Trophoblast cell (in vitro differentiated cells and primary cell): ENCODE data around the gene PCDHGB6. TPM values are rescaled to one million over a fixed set of nuclear protein-coding genes. Genes with fewer than 3 reads are reported as not detected.
"Not testable (repeated sequence)": the region's sequence is repeated elsewhere in the genome, so short reads cannot be mapped to it uniquely, and the experiment has no call there.

Experiments
- DNase-seq, 2 donors: peaks; one replicate each; pipeline ENCODE4 v3.0.0-alpha.2; 2016
- H2AFZ ChIP-seq: 2 replicates; pipeline ENCODE4 v1.6.1; 2013; ENCODE audit warnings: low read length, moderate library complexity, mild to moderate bottlenecking; ENCODE audit not compliant: insufficient read depth, poor library complexity
- H2AK5ac ChIP-seq: 2 replicates; pipeline ENCODE4 v1.6.1; 2013; ENCODE audit warnings: mild to moderate bottlenecking, low read length
- H2BK120ac ChIP-seq: 2 replicates; pipeline ENCODE4 v1.6.1; 2013; ENCODE audit warnings: low read length, mild to moderate bottlenecking, moderate library complexity; ENCODE audit not compliant: insufficient read depth, poor library complexity
- H2BK12ac ChIP-seq: 2 replicates; pipeline ENCODE4 v1.6.1; 2013; ENCODE audit warnings: mild to moderate bottlenecking, low read length, moderate library complexity
- H2BK5ac ChIP-seq: 2 replicates; pipeline ENCODE4 v1.6.1; 2013; ENCODE audit warnings: low read length, low read depth, moderate library complexity, mild to moderate bottlenecking; ENCODE audit not compliant: poor library complexity
- H3K14ac ChIP-seq: 2 replicates; pipeline ENCODE4 v1.6.1; 2013; ENCODE audit warnings: mild to moderate bottlenecking, low read length
- H3K18ac ChIP-seq: 2 replicates; pipeline ENCODE4 v1.6.1; 2013; ENCODE audit warnings: mild to moderate bottlenecking, low read length
- H3K23ac ChIP-seq: 2 replicates; pipeline ENCODE4 v1.6.1; 2013; ENCODE audit warnings: low read length
- H3K27ac ChIP-seq: 2 replicates; pipeline ENCODE4 v1.5.1; 2013; ENCODE audit warnings: low read depth, mild to moderate bottlenecking, inconsistent platforms, low read length, moderate library complexity
- H3K27me3 ChIP-seq: 2 replicates; pipeline ENCODE4 v1.6.1; 2013; ENCODE audit warnings: inconsistent platforms, mild to moderate bottlenecking, low read length, moderate library complexity; ENCODE audit not compliant: insufficient read depth
- H3K36me3 ChIP-seq, 2 experiments: 1 replicate in 1 of 2; 2 replicates in 1 of 2; pipeline ENCODE4 v1.6.1; 2013; ENCODE audit warnings: low read length in 2 of 2, mild to moderate bottlenecking in 2 of 2, moderate library complexity in 1 of 2; ENCODE audit not compliant: insufficient read depth in 2 of 2, control insufficient read depth in 1 of 2
- H3K4ac ChIP-seq: 2 replicates; pipeline ENCODE4 v1.6.1; 2013; ENCODE audit warnings: low read depth, mild to moderate bottlenecking, low read length, moderate library complexity
- H3K4me1 ChIP-seq, 2 experiments: 1 replicate in 1 of 2; 2 replicates in 1 of 2; pipeline ENCODE4 v1.6.1; 2013; ENCODE audit warnings: low read length in 2 of 2, mild to moderate bottlenecking in 2 of 2, moderate library complexity in 1 of 2; ENCODE audit not compliant: insufficient read depth in 2 of 2, control insufficient read depth in 1 of 2
- H3K4me2 ChIP-seq: 2 replicates; pipeline ENCODE4 v1.6.1; 2013; ENCODE audit warnings: inconsistent platforms, mild to moderate bottlenecking, low read length, moderate library complexity
- H3K4me3 ChIP-seq: 2 replicates; pipeline ENCODE4 v1.5.1; 2013; ENCODE audit warnings: mild to moderate bottlenecking, low read depth, low read length, inconsistent platforms
- H3K79me1 ChIP-seq: one replicate; pipeline ENCODE4 v1.6.1; 2013; ENCODE audit warnings: low read length
- H3K79me2 ChIP-seq: 2 replicates; pipeline ENCODE4 v1.6.1; 2013; ENCODE audit warnings: low read length, mild to moderate bottlenecking; ENCODE audit not compliant: control insufficient read depth, insufficient read depth, poor library complexity
- H3K9ac ChIP-seq: 2 replicates; pipeline ENCODE4 v1.6.1; 2013; ENCODE audit warnings: mild to moderate bottlenecking, low read length
- H3K9me3 ChIP-seq: 2 replicates; pipeline ENCODE4 v1.6.1; 2013; ENCODE audit warnings: low read depth, mild to moderate bottlenecking, control low read depth, inconsistent platforms, low read length; ENCODE audit not compliant: insufficient read depth
- H4K12ac ChIP-seq: 2 replicates; pipeline ENCODE4 v1.6.1; 2013; ENCODE audit warnings: low read depth, mild to moderate bottlenecking, low read length, moderate library complexity
- H4K8ac ChIP-seq: 2 replicates; pipeline ENCODE4 v1.6.1; 2013; ENCODE audit warnings: low read depth, mild to moderate bottlenecking, low read length, moderate library complexity
- H4K91ac ChIP-seq: one replicate; pipeline ENCODE4 v1.6.1; 2013; ENCODE audit warnings: low read depth, mild to moderate bottlenecking, low read length, moderate library complexity
- WGBS: extraction: QIAGEN DNeasy Blood & Tissue Kit; methylation state at CpG from one replicate; pipeline ENCODE4 v1.1.7; 2013; ENCODE audit warnings: missing lambda C conversion rate; ENCODE audit not compliant: insufficient read length, insufficient coverage; ENCODE audit errors: extremely low coverage; 5-methylcytosine and 5-hydroxymethylcytosine counted together
- polyA plus RNA-seq: library from polyadenylated mRNA; stranded (reverse); fragments of 200-250 nt; gene quantifications from 2 replicates; pipeline ENCODE4 v1.2.3, GENCODE V29; 2013

Gene PCDHGB6
- polyA plus RNA-seq: 11.5 and 12.2 TPM in 2 replicates

DNA sequence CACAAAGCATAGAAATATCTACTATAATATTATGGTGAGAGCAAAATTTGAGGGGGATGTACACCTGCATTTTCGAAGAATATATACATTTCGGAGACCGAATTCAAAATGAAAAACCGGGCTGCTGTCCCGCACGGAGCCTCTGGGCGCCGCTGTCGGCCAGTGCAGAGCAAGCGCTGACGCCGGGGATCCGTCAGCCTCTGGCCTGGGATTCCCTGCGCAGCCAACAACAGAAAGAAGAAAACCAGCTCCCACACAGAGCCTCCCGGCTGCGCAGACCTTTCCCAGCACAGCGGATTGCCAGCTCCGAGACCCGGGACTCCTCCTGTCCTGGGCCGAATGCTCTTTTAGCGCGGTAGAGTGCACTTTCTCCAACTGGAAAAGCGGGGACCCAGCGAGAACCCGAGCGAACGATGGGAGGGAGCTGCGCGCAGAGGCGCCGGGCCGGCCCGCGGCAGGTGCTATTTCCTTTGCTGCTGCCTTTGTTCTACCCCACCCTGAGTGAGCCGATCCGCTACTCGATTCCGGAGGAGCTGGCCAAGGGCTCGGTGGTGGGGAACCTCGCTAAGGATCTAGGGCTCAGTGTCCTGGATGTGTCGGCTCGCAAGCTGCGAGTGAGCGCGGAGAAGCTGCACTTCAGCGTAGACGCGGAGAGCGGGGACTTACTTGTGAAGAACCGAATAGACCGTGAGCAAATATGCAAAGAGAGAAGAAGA lies at the start of gene PCDHGB6:
Gene PCDHGB6, plus strand, starts transcription at position 232 of the 716 bp plus-strand sequence. Its CDS starts 182 bp downstream, at position 414.
- H3K79me2 ChIP-seq, H2AK5ac ChIP-seq, H4K12ac ChIP-seq, H4K8ac ChIP-seq, H3K79me1 ChIP-seq, H3K27ac ChIP-seq, H3K36me3 ChIP-seq, H3K27me3 ChIP-seq, H3K14ac ChIP-seq, H2BK12ac ChIP-seq, H3K4ac ChIP-seq, H2BK5ac ChIP-seq, H3K4me1 ChIP-seq, H3K18ac ChIP-seq, H3K9ac ChIP-seq, H3K23ac ChIP-seq, H2BK120ac ChIP-seq: not testable (repeated sequence)
- Histone ChIP-seq H3K4me2 (peak within 1 kb of the TSS; percentile 80), H4K91ac (peak within 1 kb of the TSS; percentile 51), H3K9me3 (peaks cover 26% of the 10 kb centered on the region), H2AFZ (peak within 1 kb of the TSS; percentile 92), H3K4me3 (peak within 1 kb of the TSS; percentile 75)
- peak in 1 of 2 donors; percentile 36 for DNase-seq
- WGBS: no CpG with 5 or more reads among the region's 51 CpGs

DNA sequence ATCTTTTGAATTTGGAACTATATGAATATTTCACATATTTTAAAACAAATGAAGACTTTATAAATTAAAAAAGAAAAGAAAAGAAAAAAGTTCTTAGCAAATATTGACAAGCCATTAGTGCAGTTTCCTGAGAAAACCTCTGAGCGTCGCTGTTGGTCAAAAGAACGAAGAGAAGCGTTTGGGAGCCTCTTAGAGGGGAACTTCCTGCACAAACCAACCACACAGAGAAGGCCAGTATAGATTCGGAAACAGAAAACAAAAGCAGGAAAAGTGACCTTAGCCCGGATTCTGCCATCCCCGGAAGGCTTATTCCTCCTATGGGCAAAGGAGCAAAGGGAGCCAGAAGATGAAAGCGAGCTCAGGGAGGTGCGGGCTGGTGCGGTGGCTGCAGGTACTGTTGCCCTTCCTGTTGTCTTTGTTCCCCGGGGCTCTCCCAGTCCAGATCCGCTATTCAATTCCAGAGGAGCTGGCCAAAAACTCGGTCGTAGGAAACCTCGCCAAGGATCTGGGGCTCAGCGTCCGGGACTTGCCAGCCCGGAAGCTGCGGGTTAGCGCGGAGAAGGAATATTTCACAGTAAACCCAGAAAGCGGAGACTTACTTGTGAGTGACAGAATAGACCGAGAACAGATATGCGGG lies 47.9 kb upstream of the PCDHGB6 start, which contains the start of gene PCDHGB2:
Gene PCDHGB2, plus strand, starts transcription at position 205 of the 637 bp plus-strand sequence. Its CDS starts 142 bp downstream, at position 347.
- Histone ChIP-seq H2BK120ac (no peak within 1 kb of the TSS), H2AK5ac (no peak within 1 kb of the TSS), H3K36me3 (no peaks in the 10 kb centered on the region), H4K91ac (no peak within 1 kb of the TSS), H3K27me3 (no peaks in the 10 kb centered on the region), H3K23ac (no peak within 1 kb of the TSS), H2BK5ac (no peak within 1 kb of the TSS), H3K4me1 (no peaks in the 10 kb centered on the region), H3K79me1 (no peaks in the 10 kb centered on the region), H4K8ac (no peak within 1 kb of the TSS), H3K79me2 (no peaks in the 10 kb centered on the region), H3K9me3 (peaks cover 39% of the 10 kb centered on the region), H4K12ac (no peak within 1 kb of the TSS), H3K27ac (no peak within 1 kb of the TSS), H2BK12ac (no peak within 1 kb of the TSS), H3K9ac (no peak within 1 kb of the TSS), H3K18ac (no peak within 1 kb of the TSS), H3K4ac (no peak within 1 kb of the TSS), H3K14ac (no peak within 1 kb of the TSS), H2AFZ (no peak within 1 kb of the TSS), H3K4me2 (no peak within 1 kb of the TSS), H3K4me3 (no peak within 1 kb of the TSS)
- no peak for DNase-seq
- WGBS: no CpG with 5 or more reads among the region's 24 CpGs

DNA sequence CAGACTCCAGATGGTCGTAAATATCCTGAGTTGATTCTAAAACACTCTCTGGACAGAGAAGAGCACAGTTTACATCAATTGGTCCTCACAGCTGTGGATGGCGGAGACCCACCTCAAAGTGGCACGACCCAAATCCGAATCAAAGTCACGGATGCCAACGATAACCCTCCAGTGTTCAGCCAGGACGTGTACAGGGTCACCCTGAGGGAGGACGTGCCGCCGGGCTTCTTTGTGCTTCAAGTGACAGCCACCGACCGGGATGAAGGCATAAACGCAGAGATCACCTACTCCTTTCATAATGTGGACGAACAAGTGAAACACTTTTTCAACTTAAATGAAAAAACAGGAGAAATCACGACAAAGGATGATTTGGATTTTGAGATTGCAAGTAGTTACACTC lies 47.1 kb upstream of the PCDHGB6 start:
- H3K79me1 ChIP-seq: no peaks in the 10 kb centered on the region
- no peak overlapping the region for H3K18ac ChIP-seq
- H3K9ac ChIP-seq: no peak overlapping the region
- no peak overlapping the region for H4K12ac ChIP-seq
- no peaks in the 10 kb centered on the region for H3K27me3 ChIP-seq
- no CpG with 5 or more reads among the region's 15 CpGs for WGBS
- no peak overlapping the region for H3K4ac ChIP-seq
- no peak overlapping the region for H2AK5ac ChIP-seq
- no peak overlapping the region for H3K4me2 ChIP-seq
- H2AFZ ChIP-seq: no peak overlapping the region
- H3K9me3 ChIP-seq: peaks cover 39% of the 10 kb centered on the region
- no peak overlapping the region for H2BK120ac ChIP-seq
- H3K23ac ChIP-seq: no peak overlapping the region
- no peak overlapping the region for H3K27ac ChIP-seq
- no peaks in the 10 kb centered on the region for H3K36me3 ChIP-seq
- no peaks in the 10 kb centered on the region for H3K79me2 ChIP-seq
- no peak overlapping the region for H3K4me3 ChIP-seq
- H3K4me1 ChIP-seq: no peaks in the 10 kb centered on the region
- H2BK12ac ChIP-seq: no peak overlapping the region
- H4K91ac ChIP-seq: no peak overlapping the region
- H3K14ac ChIP-seq: no peak overlapping the region
- H2BK5ac ChIP-seq: no peak overlapping the region
- DNase-seq: no peak
- H4K8ac ChIP-seq: no peak overlapping the region

DNA sequence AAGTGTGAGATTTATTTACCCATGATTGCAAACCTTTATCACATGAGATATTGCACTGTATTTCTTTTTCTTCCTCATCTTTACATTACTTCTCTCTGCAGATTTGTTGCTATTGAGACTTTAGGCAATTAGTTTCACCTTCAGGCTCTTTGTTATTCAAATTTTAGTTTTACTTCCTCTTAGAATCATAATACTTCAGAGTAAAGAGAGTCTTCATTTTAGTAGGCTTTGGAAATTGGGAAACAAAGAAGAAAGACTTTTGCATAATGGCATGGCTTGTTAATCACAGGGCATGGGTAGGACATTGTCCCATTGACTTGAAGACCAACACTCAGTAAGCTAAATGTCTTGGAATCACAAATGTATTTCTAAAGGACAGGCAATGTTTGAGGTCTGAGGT lies 45.1 kb upstream of the PCDHGB6 start:
- Histone ChIP-seq H3K9me3 (peaks cover 36% of the 10 kb centered on the region), H3K79me1 (no peaks in the 10 kb centered on the region), H3K9ac (no peak overlapping the region), H3K23ac (no peak overlapping the region), H2AK5ac (no peak overlapping the region), H2BK5ac (no peak overlapping the region), H2BK12ac (no peak overlapping the region), H3K79me2 (no peaks in the 10 kb centered on the region), H4K91ac (no peak overlapping the region), H4K12ac (no peak overlapping the region), H3K4ac (no peak overlapping the region), H3K18ac (no peak overlapping the region), H2BK120ac (no peak overlapping the region), H4K8ac (no peak overlapping the region), H3K27me3 (no peaks in the 10 kb centered on the region), H3K4me1 (no peaks in the 10 kb centered on the region), H2AFZ (no peak overlapping the region), H3K4me3 (no peak overlapping the region), H3K14ac (no peak overlapping the region), H3K4me2 (no peak overlapping the region), H3K27ac (no peak overlapping the region), H3K36me3 (no peaks in the 10 kb centered on the region)
- DNase-seq: no peak
